Prostate gland (tissue), 2 donors: ENCODE measurements around the gene RAPGEF4. TPM values are rescaled to one million over a fixed set of nuclear protein-coding genes. Genes with fewer than 3 reads are reported as not detected.

Experiments used
- DNase-seq: peaks from one replicate; pipeline ENCODE4 v3.0.0-alpha.2; 2019; ENCODE audit warnings: low spot score
- H3K27ac ChIP-seq, 2 donors: fragments of 200-600 bp; sonication (generic); 2 replicates each; pipeline ENCODE4 v1.5.1; 2017 to 2019
- H3K27me3 ChIP-seq: fragments of 200-600 bp; sonication (generic); replicated peaks from 2 replicates; pipeline ENCODE4 v1.5.1; 2019; ENCODE audit not compliant: insufficient read depth
- H3K36me3 ChIP-seq, 2 donors: fragments of 200-600 bp; sonication (generic); 1 replicate in 1 of 2; 2 replicates in 1 of 2; pipeline versions ENCODE4 v1.5.1 to v1.8.1; 2017 to 2019
- H3K4me1 ChIP-seq: fragments of 200-600 bp; sonication (generic); replicated peaks from 2 replicates; pipeline ENCODE4 v1.5.1; 2019
- H3K4me3 ChIP-seq, 2 donors: fragments of 200-600 bp; sonication (generic); 2 replicates each; pipeline ENCODE4 v1.5.1; 2017 to 2019
- H3K9me3 ChIP-seq: fragments of 200-600 bp; sonication (generic); 2 replicates; pipeline ENCODE4 v1.5.1; 2017
- CTCF ChIP-seq, 4 experiments: fragments of 200-600 bp in 2 of 4; fragments of 450-650 bp in 2 of 4; sonication (generic) in 2 of 4; IDR thresholded peaks; 1 replicate in 3 of 4; 2 replicates in 1 of 4; pipeline ENCODE4 v1.5.1; 2016 to 2019; ENCODE audit warnings: antibody characterized with exemption in 4 of 4, mild to moderate bottlenecking in 2 of 4, moderate library complexity in 2 of 4
- POLR2A ChIP-seq: fragments of 450-650 bp; IDR thresholded peaks from one replicate; pipeline ENCODE4 v1.6.1; 2016; ENCODE audit warnings: antibody characterized with exemption, mild to moderate bottlenecking
- POLR2AphosphoS5 ChIP-seq: sonication (generic); formaldehyde crosslinking; IDR thresholded peaks from one replicate; pipeline ENCODE4 v1.6.1; 2017; ENCODE audit warnings: antibody characterized with exemption
- WGBS: methylation state at CpG from one replicate; pipeline ENCODE4 v1.1.5; 2018; 5-methylcytosine and 5-hydroxymethylcytosine counted together
- intact Hi-C: fragments of 100-400 bp; cut with DNase I; formaldehyde crosslinking; loops from one replicate; pipeline ENCODE4 v1.14.2; 2022
- total RNA-seq, 2 donors: library from RNA; depleted of rRNA; stranded (reverse); fragments of >200 nt; gene quantifications; one replicate each; pipeline ENCODE4 v1.1.0, GENCODE V29; 2016

Gene RAPGEF4
- total RNA-seq, 2 donors from 2014 or later, result 7.3 to 31.0 TPM

- H3K9me3 ChIP-seq, result no peaks in the 10 kb centered on the region
- TF ChIP-seq POLR2A, result no peak
- no peak for TF ChIP-seq POLR2AphosphoS5
- no peak for TF ChIP-seq CTCF (IDR thresholded peaks at IDR 0.05)
- H3K27me3 ChIP-seq, result no peaks in the 10 kb centered on the region
- H3K27ac ChIP-seq, result no peak overlapping the region
- H3K4me1 ChIP-seq, result no peaks in the 10 kb centered on the region
- no peaks in the 10 kb centered on the region for H3K36me3 ChIP-seq
- intact Hi-C loops, result no loop called here
- no peak overlapping the region for H3K4me3 ChIP-seq
- DNase-seq, result no peak
- 83% methylated on average over 3 of the region's 3 CpGs for WGBS
Measured at GRCh38 chr2:172947461-172948153, 212.0 kb downstream of the RAPGEF4 start.

DNA sequence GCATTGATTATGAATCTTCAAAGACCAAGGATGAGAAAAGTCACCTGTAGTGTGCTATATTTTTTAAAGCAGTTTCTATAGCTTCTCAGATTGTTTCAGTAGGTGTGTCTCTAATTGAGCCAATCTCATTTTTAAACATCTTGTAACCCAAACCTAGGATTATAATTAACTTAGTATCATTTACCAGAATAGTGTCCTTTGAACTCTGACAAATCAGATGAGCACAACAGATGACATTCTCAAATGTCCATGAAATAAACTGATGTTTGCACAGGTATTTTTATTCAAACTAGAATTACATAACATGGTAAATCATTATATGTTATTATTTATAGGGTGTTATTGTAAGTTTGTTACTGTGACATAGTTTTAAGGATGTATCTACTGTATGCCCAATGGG, 213.9 kb downstream of the RAPGEF4 start:
- TF ChIP-seq CTCF (IDR thresholded peaks at IDR 0.05) (no peak), POLR2A (no peak)
- no peaks in the 10 kb centered on the region for H3K4me1 ChIP-seq
- no peak overlapping the region for H3K27ac ChIP-seq
- no peaks in the 10 kb centered on the region for H3K9me3 ChIP-seq
- no peak for DNase-seq
- no peaks in the 10 kb centered on the region for H3K36me3 ChIP-seq
- no peaks in the 10 kb centered on the region for H3K27me3 ChIP-seq
- intact Hi-C loops, result no loop called here
- no peak overlapping the region for H3K4me3 ChIP-seq

GRCh38 chr2:172950565-172950964, 214.9 kb downstream of the RAPGEF4 start:
- no peaks in the 10 kb centered on the region for H3K27me3 ChIP-seq
- no peaks in the 10 kb centered on the region for H3K4me1 ChIP-seq
- no peaks in the 10 kb centered on the region for H3K36me3 ChIP-seq
- TF ChIP-seq CTCF (IDR thresholded peaks at IDR 0.05) (no peak), POLR2A (no peak), POLR2AphosphoS5 (no peak)
- H3K4me3 ChIP-seq, result no peak overlapping the region
- no peaks in the 10 kb centered on the region for H3K9me3 ChIP-seq
- H3K27ac ChIP-seq, result no peak overlapping the region
- no peak for DNase-seq
- intact Hi-C loops, result no loop called here

GRCh38 chr2:172951554-172951953, 215.9 kb downstream of the RAPGEF4 start:
- Histone ChIP-seq H3K9me3 (no peaks in the 10 kb centered on the region), H3K36me3 (no peaks in the 10 kb centered on the region), H3K27ac (no peak overlapping the region), H3K4me1 (no peaks in the 10 kb centered on the region), H3K27me3 (no peaks in the 10 kb centered on the region), H3K4me3 (no peak overlapping the region)
- 83% methylated on average over 2 of the region's 2 CpGs for WGBS
- no peak for DNase-seq
- no peak for TF ChIP-seq POLR2AphosphoS5
- TF ChIP-seq POLR2A, result no peak
- TF ChIP-seq CTCF (IDR thresholded peaks at IDR 0.05), result no peak
- intact Hi-C loops, result no loop called here

GRCh38 chr2:172953411-172953810, 217.8 kb downstream of the RAPGEF4 start:
- DNase-seq, result no peak
- Histone ChIP-seq H3K36me3 (no peaks in the 10 kb centered on the region), H3K27me3 (no peaks in the 10 kb centered on the region), H3K4me1 (no peaks in the 10 kb centered on the region), H3K27ac (no peak overlapping the region), H3K9me3 (no peaks in the 10 kb centered on the region), H3K4me3 (no peak overlapping the region)
- TF ChIP-seq POLR2A, result no peak
- no peak for TF ChIP-seq CTCF (IDR thresholded peaks at IDR 0.05)
- no peak for TF ChIP-seq POLR2AphosphoS5
- 67% methylated on average over 1 of the region's 1 CpG for WGBS
- intact Hi-C loops, result no loop called here
